Activated T-helper 1 cell treated with anti-CD3 and anti-CD28 coated beads, Interleukin-12 subunit alpha, Interleukin-12 subunit beta, Interleukin-2, Interleukin-4 antibody, amounts not matched to agents 30 ng/mL and 10 ng/mL and 1 ng/mL, durations not matched to agents 14 hours and 24 hours and 36 hours (primary cell): ENCODE measurements around the gene LRRC27. TPM values are rescaled to one million over a fixed set of nuclear protein-coding genes. Genes with fewer than 3 reads are reported as not detected.
"Not testable (repeated sequence)": the region's sequence is repeated elsewhere in the genome, so short reads cannot be mapped to it uniquely, and the experiment has no call there.

Experiments
- DNase-seq: peaks from one replicate; pipeline ENCODE4 v3.0.0; 2021; ENCODE audit warnings: low spot score
- H3K27ac Mint-ChIP-seq: one replicate; pipeline ENCODE4 v1.8.0; 2021; ENCODE audit warnings: mild to moderate bottlenecking, mixed read lengths
- H3K27me3 Mint-ChIP-seq: one replicate; pipeline ENCODE4 v1.8.0; 2022; ENCODE audit warnings: mild to moderate bottlenecking, moderate library complexity, mixed read lengths; ENCODE audit not compliant: insufficient read depth
- H3K36me3 Mint-ChIP-seq: one replicate; pipeline ENCODE4 v1.8.0; 2021; ENCODE audit warnings: low read depth, mixed read lengths
- H3K4me1 Mint-ChIP-seq: one replicate; pipeline ENCODE4 v1.8.0; 2021; ENCODE audit warnings: low read depth, mixed read lengths
- H3K4me3 Mint-ChIP-seq: one replicate; pipeline ENCODE4 v1.8.0; 2021; ENCODE audit warnings: mild to moderate bottlenecking, moderate library complexity, mixed read lengths
- H3K9me3 Mint-ChIP-seq: one replicate; pipeline ENCODE4 v1.8.0; 2021; ENCODE audit warnings: mixed read lengths
- intact Hi-C: fragments of 100-400 bp; cut with micrococcal nuclease; formaldehyde crosslinking; loops from one replicate; pipeline ENCODE4 v1.15.1; 2024
- total RNA-seq: library from RNA; stranded (reverse); gene quantifications from 2 replicates; pipeline ENCODE4 v1.2.3, GENCODE V29; 2022

LRRC27 gene
- total RNA-seq, 1 donor from 2014 or later: 1.7 TPM

- intact Hi-C loops: no loop called here
- no peak for DNase-seq
- H3K4me3 Mint-ChIP-seq: no peak overlapping the region
These were observed 9.0 kb downstream of the LRRC27 start for GRCh38 chr10:132341017-132341416.

GRCh38 chr10:132341781-132342180, 9.8 kb downstream of the LRRC27 start:
- Mint-ChIP-seq H3K9me3 (no peaks in the 10 kb centered on the region), H3K27me3 (peaks cover 5% of the 10 kb centered on the region), H3K4me3 (no peak overlapping the region), H3K36me3 (peaks cover 2% of the 10 kb centered on the region), H3K27ac (no peak overlapping the region), H3K4me1 (peaks cover 11% of the 10 kb centered on the region)
- intact Hi-C loops: no loop called here
- DNase-seq: no peak

More at GRCh38 chr10:132341017-132341416, 9.0 kb downstream of the LRRC27 start:
- Mint-ChIP-seq H3K9me3 (no peaks in the 10 kb centered on the region), H3K36me3 (peaks cover 2% of the 10 kb centered on the region), H3K4me1 (peaks cover 19% of the 10 kb centered on the region), H3K27ac (no peak overlapping the region), H3K27me3 (peaks cover 5% of the 10 kb centered on the region)

GRCh38 chr10:132342553-132342952, 10.6 kb downstream of the LRRC27 start:
- Mint-ChIP-seq H3K27ac (no peak overlapping the region), H3K27me3 (peaks cover 5% of the 10 kb centered on the region), H3K4me1 (peaks cover 3% of the 10 kb centered on the region), H3K9me3 (no peaks in the 10 kb centered on the region), H3K4me3 (no peak overlapping the region), H3K36me3 (peaks cover 2% of the 10 kb centered on the region)
- no peak for DNase-seq
- intact Hi-C loops: no loop called here

GRCh38 chr10:132344386-132344785, 12.4 kb downstream of the LRRC27 start:
- intact Hi-C loops: no loop called here
- peaks cover 5% of the 10 kb centered on the region for H3K27me3 Mint-ChIP-seq
- no peak overlapping the region for H3K27ac Mint-ChIP-seq
- no peaks in the 10 kb centered on the region for H3K4me1 Mint-ChIP-seq
- H3K9me3 Mint-ChIP-seq: no peaks in the 10 kb centered on the region
- peaks cover 2% of the 10 kb centered on the region for H3K36me3 Mint-ChIP-seq
- DNase-seq: no peak
- H3K4me3 Mint-ChIP-seq: no peak overlapping the region

GRCh38 chr10:132345345-132345744, 13.4 kb downstream of the LRRC27 start:
- Mint-ChIP-seq H3K27me3 (peaks cover 5% of the 10 kb centered on the region), H3K27ac (no peak overlapping the region), H3K36me3 (peaks cover 2% of the 10 kb centered on the region), H3K4me3 (no peak overlapping the region), H3K4me1 (no peaks in the 10 kb centered on the region), H3K9me3 (no peaks in the 10 kb centered on the region)
- intact Hi-C loops: no loop called here
- DNase-seq: no peak

GRCh38 chr10:132346806-132347205, 14.8 kb downstream of the LRRC27 start:
- H3K4me1 Mint-ChIP-seq: no peaks in the 10 kb centered on the region
- H3K27ac Mint-ChIP-seq: no peak overlapping the region
- peaks cover 2% of the 10 kb centered on the region for H3K36me3 Mint-ChIP-seq
- H3K27me3 Mint-ChIP-seq: peaks cover under 1% of the 10 kb centered on the region
- no peak overlapping the region for H3K4me3 Mint-ChIP-seq
- H3K9me3 Mint-ChIP-seq: no peaks in the 10 kb centered on the region
- intact Hi-C loops: no loop called here
- no peak for DNase-seq

DNA sequence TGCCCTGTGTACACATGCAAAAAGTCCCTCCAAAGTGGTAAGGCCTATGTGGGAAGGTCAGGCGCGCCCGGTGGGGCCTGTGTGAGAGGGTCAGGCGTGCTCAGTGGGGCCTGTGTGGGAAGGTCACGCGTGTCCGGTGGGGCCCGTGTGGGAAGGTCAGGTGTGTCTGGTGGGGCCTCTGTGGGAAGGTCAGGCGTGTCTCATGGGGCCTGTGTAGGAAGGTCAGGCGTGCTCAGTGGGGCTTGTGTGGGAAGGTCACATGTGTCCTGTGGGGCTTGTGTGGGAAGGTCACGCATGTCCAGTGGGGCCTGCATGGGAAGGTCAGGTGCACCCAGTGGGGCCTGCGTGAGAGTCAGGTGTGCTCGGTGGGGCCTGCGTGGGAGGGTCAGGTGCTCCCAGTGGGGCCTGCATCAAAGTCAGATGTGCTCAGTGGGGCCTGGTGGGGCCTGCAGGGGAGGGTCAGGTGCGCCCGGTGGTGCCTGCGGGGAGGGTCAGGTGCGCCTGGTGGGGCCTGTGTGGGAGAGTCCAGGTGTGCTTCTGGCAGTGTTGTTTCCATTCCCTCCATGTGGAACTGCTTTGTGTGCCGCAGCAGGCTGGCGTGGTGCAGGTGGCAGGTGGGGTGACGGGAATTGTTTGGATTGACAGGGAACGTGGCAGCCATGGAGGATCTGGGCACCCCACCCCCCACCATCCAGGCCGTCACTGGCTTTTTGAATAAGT, 15.4 kb downstream of the LRRC27 start:
- Mint-ChIP-seq H3K4me3 (no peak overlapping the region), H3K9me3 (no peaks in the 10 kb centered on the region), H3K36me3 (peaks cover 1% of the 10 kb centered on the region), H3K27me3 (no peaks in the 10 kb centered on the region), H3K27ac (no peak overlapping the region), H3K4me1 (no peaks in the 10 kb centered on the region)
- no peak for DNase-seq
- intact Hi-C loops: no loop called here

DNA sequence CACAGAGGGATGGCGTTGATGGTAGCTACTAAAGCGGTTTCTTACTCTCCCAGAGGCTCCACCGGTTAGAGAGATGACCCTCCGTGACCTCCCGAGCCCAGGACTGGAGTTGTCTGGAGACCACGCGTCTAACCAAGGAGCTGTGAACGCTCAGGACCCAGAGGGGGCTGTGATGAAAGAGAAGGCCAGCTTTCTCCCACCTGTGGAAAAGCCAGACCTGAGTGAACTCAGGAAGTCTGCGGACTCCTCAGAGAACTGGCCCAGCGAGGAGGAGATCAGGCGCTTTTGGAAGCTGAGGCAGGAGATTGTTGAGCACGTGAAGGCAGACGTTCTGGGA, 15.9 kb downstream of the LRRC27 start:
- no peaks in the 10 kb centered on the region for H3K9me3 Mint-ChIP-seq
- H3K27me3 Mint-ChIP-seq: no peaks in the 10 kb centered on the region
- intact Hi-C loops: no loop called here
- no peak overlapping the region for H3K4me3 Mint-ChIP-seq
- no peak for DNase-seq
- H3K27ac Mint-ChIP-seq: no peak overlapping the region
- peaks cover 2% of the 10 kb centered on the region for H3K36me3 Mint-ChIP-seq
- no peaks in the 10 kb centered on the region for H3K4me1 Mint-ChIP-seq

DNA sequence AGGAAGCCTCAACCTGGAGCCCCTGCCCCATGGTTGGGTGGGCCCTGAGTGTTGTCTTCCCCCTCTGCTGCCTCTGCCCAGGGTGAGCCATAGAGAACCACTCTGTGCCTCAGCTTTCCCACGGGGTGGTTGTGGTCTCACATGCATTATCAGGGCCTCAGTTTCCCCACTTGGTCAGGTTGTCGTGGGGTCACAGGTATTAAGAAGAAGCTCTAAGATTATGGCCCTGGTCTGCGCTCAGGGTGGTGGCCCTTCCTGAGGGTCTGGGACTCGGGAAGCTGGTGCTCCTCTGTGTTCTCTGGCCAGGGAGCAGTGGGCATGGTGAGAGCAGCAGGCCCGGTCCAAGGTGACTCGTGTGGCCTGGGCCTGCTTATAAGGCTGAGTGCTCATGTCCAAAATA, 17.8 kb downstream of the LRRC27 start:
- no peaks in the 10 kb centered on the region for H3K4me1 Mint-ChIP-seq
- no peak overlapping the region for H3K4me3 Mint-ChIP-seq
- intact Hi-C loops: no loop called here
- H3K27ac Mint-ChIP-seq: no peak overlapping the region
- no peaks in the 10 kb centered on the region for H3K27me3 Mint-ChIP-seq
- no peak for DNase-seq
- H3K9me3 Mint-ChIP-seq: no peaks in the 10 kb centered on the region
- H3K36me3 Mint-ChIP-seq: peaks cover 2% of the 10 kb centered on the region

DNA sequence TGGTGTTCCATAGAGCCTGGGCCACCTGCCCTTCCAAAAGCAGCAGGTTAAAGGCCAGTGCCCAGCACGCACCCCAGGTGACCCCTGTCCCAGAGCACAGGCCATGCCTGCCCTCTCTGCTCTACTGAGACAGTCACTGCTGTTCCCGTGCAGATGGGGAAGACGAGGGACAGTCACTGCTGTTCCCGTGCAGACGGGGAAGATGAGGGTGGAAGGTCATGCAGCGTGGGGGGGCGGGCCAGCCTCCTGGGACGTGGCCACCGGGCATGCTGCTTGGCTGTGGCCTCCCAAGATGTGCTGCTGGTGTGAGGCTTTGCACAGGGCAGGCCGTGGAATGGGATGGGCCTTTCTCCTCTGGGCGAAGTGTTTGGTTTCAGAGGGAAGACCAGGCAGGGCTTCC, 18.4 kb downstream of the LRRC27 start:
- intact Hi-C loops: no loop called here
- Mint-ChIP-seq H3K4me3 (no peak overlapping the region), H3K9me3 (no peaks in the 10 kb centered on the region), H3K36me3 (peaks cover 2% of the 10 kb centered on the region), H3K27ac (no peak overlapping the region), H3K27me3 (no peaks in the 10 kb centered on the region), H3K4me1 (no peaks in the 10 kb centered on the region)
- no peak for DNase-seq

DNA sequence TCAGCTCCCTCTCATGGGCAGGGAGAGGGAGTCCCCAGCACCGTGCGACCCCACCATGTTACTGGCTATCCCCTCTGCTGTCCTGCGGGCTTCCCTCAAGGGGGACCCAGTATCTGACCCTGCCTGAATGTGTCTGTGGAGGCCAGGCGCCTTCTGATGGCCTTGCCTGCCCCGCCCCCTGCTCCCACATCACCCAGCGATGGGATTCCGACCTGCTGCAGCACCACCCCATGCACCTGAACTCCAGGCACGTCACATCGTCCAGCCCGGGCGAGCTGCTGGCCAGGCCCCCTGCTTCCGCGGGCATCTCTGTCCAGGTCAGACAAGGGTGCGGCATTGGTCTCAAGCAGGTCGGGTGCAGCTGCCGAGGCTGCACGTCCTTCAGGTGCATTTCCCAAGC, 19.0 kb downstream of the LRRC27 start:
- peaks cover 2% of the 10 kb centered on the region for H3K36me3 Mint-ChIP-seq
- no peak overlapping the region for H3K27ac Mint-ChIP-seq
- intact Hi-C loops: no loop called here
- DNase-seq: no peak
- no peak overlapping the region for H3K4me3 Mint-ChIP-seq
- no peaks in the 10 kb centered on the region for H3K4me1 Mint-ChIP-seq
- H3K27me3 Mint-ChIP-seq: no peaks in the 10 kb centered on the region
- H3K9me3 Mint-ChIP-seq: no peaks in the 10 kb centered on the region

DNA sequence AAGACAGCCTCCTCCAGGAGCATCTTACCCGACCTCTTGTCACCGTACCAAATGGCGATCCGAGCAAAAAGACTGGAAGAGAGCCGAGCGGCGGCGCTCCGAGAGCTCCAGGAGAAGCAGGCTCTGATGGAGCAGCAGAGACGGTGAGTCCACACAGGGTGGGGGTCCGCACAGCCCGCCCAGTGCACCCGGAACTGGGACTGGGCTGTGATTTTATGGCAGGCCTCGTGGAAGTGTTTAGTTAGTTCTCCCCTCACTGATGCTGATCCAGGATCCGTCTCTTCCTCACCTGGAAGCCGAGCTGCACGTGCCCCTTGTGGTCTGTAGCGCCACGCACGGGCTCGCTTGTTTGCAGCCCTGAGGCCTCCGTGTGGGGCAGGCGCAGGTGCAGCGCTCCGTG, 19.6 kb downstream of the LRRC27 start:
- Mint-ChIP-seq H3K36me3 (peaks cover 2% of the 10 kb centered on the region), H3K4me3 (no peak overlapping the region), H3K9me3 (no peaks in the 10 kb centered on the region), H3K4me1 (no peaks in the 10 kb centered on the region), H3K27me3 (no peaks in the 10 kb centered on the region), H3K27ac (no peak overlapping the region)
- intact Hi-C loops: no loop called here
- DNase-seq: no peak

DNA sequence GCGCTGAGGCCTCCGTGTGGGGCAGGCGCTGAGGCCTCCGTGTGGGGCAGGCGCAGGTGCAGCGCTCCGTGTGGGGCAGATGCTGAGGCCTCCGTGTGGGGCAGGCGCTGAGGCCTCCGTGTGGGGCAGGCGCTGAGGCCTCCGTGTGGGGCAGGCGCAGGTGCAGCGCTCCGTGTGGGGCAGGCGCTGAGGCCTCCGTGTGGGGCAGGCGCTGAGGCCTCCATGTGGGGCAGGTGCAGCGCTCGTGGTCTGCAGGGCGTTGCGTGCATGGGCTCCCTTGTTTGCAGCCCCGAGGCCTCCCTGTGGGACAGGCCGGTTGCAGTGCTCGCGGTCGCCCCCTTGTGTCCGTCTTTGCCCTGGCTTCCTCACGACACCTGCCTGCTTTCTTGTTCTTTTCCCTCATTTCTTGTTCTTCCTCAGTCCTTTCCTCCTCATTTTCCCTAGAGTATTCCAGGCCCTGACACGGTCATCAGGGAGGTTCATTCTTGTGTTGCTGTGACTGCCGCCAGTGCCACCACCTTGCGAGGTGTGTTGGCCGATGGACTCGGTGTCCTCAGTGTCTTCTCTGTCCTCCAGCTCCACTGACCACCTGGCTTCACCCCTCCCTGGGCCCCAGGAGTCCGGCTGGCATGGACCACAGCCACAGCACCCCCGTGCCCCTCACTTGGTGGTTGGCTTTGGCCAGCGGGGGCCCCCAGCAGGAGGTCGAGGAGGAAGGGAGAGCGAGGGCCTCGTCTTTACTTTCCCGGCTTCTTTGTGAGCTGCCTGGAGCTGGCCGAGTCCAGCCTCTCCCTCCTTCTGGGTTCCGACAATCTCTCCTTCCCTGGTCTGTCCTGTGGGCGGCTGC, 20.7 kb downstream of the LRRC27 start:
- H3K27ac Mint-ChIP-seq, H3K9me3 Mint-ChIP-seq, H3K27me3 Mint-ChIP-seq, H3K36me3 Mint-ChIP-seq, H3K4me1 Mint-ChIP-seq, intact Hi-C loops: not testable (repeated sequence)
- DNase-seq: peak; percentile 55
- peak overlapping the region; percentile 45 for H3K4me3 Mint-ChIP-seq
